GM19463 (cell line): ENCODE measurements around the gene BEST4.
"Not testable (repeated sequence)": the region's sequence is repeated elsewhere in the genome, so short reads cannot be mapped to it uniquely, and the experiment has no call there.

Experiments
- ATAC-seq: cut with Tn5 transposase; IDR thresholded peaks from one replicate; pipeline ENCODE4 v1.9.1; 2021; ENCODE audit warnings: mild to moderate bottlenecking, moderate library complexity; ENCODE audit not compliant: unreplicated experiment

The BEST4 gene

DNA sequence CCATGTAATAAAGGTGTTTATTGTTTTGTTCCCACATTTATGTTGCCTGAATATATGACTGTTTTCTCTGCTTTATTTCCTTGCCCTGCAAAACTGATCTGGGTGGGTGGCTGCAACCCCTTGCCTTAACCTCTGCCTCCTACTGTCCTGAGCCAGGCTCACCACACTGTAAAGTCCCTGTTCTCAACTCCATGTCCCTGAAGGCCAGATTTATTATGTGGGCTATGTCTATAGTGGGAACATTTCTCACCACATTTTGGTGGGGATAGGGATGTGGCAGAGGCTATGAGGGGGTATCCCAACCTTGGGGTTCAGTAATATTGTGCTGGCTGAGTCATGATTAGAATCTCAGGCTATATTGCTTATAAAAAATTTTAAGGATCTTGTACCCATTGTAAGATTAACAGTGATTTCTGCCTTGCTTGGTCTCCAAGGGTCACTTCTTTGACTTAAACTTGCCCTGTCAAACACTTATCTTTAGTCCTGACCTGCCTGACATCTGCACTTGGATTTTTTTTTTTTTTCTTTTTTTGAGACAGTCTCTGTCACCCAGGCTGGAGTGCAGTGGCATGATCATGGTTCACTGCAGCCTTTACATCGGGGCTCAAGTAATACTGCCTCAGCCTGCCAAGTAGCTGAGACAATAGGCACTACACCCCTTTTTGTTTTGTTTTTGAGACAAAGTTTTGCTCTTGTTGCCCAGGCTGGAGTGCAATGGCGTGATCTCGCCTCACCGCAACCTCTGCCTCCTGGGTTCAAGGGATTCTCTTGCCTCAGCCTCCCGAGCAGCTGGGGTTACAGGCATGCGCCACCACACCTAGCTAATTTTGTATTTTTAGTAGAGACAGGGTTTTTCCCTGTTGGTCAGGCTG lies 9.0 kb downstream of the BEST4 start:
- no peak for ATAC-seq

- ATAC-seq, result no peak
Measured at GRCh38 chr1:44777969-44778635, 9.9 kb downstream of the BEST4 start.

- ATAC-seq, result no peak
Measured at GRCh38 chr1:44777547-44777946, 10.4 kb downstream of the BEST4 start.

DNA sequence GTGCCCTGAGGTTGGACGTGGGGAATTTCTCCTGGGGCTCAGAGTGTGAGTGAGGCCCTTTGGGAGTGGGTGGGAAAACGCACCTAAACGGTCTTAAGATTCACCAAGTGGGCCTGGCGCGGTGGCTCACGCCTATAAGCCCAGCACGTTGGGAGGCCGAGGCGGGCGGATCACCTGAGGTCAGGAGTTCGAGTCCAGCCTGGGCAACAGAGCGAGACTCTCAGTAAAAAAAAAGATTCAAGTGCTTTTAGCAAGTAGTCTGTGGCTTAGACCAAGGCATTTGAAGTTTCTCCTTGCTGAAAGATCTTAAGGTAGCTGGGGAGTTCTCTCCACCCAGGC lies 11.3 kb downstream of the BEST4 start:
- ATAC-seq, result no peak

DNA sequence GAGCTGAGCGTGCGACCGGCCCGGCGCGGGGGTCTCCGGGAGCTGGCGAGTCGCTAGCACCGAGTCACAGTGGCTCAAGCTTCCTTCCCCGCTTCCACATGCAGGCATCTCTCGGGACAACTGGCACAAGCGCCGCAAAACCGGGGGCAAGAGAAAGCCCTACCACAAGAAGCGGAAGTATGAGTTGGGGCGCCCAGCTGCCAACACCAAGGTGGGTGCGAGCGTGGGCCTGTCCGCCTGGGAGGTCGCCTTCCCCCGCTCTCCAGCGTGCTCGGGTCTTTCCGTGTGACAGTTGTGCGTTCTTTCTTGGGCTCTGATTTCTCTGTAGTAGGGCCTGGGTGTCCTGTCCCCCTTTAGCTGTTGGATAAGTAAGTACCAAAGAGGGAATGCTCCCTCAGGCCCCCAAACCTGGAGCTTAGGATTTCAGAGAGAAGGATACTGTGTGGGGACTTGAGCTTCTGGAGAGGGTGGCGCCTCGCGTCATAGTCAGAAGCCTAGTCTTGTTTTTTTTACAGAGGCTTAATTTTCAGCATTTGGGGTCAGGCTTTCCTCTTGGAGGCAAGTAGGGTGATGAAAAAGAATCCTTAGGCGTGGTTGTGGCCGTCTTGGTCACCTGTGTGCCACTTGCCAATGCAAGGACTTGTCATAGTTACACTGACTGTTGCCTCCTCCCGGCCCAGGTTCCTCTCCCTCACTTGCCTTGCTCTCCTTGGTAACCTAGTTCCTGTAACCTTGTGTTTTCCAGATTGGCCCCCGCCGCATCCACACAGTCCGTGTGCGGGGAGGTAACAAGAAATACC lies 11.8 kb downstream of the BEST4 start:
- ATAC-seq, result peak; percentile 21

GRCh38 chr1:44775078-44775929 lies 12.7 kb downstream of the BEST4 start, which contains the start of gene RPS8:
Gene RPS8, plus strand, starts transcription at chr1:44775540. Its CDS starts 57 bp downstream, at chr1:44775597.
- peak; percentile 77 for ATAC-seq

GRCh38 chr1:44766421-44766820 lies 21.5 kb downstream of the BEST4 start:
- ATAC-seq, result not testable (repeated sequence)

GRCh38 chr1:44760876-44761275 lies 27.1 kb downstream of the BEST4 start:
- no peak for ATAC-seq

- no peak for ATAC-seq
Measured at GRCh38 chr1:44759077-44759476, 28.9 kb downstream of the BEST4 start.

- ATAC-seq, result no peak
Measured at GRCh38 chr1:44757420-44757819, 30.6 kb downstream of the BEST4 start.

GRCh38 chr1:44747878-44748277 lies 40.1 kb downstream of the BEST4 start:
- no peak for ATAC-seq

GRCh38 chr1:44743211-44743610 lies 44.8 kb downstream of the BEST4 start:
- ATAC-seq, result no peak

- no peak for ATAC-seq
Measured at GRCh38 chr1:44740179-44740617, 47.8 kb downstream of the BEST4 start.

DNA sequence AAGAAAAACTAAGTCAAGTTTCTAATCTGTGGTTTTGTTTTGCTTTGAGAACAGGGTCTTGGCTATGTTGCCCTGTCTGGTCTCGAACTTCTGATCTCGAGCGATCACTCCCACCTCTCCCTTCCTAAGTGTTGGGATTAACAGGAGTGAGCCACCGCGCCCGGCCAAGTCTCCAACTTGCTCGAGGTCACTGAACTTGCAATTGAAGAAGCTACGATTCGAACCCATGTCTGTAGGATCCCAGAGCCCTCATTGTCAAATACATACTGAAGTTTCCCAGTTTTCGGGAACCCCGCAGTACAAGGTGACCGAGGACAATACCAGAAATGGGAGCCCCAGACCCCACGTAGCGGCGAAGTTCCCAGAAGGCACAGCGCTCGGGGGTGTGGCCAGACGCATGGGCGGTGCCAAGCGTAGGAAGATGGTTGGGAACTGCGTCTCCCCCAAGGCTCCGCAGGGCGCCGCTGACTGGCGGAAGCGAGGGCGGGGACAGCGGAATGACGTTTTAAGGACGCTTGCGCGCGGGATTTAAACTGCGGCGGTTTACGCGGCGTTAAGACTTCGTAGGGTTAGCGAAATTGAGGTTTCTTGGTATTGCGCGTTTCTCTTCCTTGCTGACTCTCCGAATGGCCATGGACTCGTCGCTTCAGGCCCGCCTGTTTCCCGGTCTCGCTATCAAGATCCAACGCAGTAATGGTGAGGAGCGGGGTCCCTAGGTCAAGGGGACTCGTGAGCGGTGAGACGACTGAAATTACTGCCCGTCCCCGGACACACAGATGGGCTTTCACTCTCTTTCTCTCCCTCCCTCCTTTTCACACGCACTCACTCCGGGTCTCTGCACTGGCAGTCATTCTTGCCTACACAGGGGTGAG lies 48.4 kb downstream of the BEST4 start, which contains the start of gene KIF2C:
KIF2C (plus strand) TSS at position 531 of the 872 bp plus-strand sequence; CDS start at position 627, 96 bp downstream.
- peak; percentile 98 for ATAC-seq

GRCh38 chr1:44738953-44739306 lies 49.0 kb downstream of the BEST4 start:
- ATAC-seq, result not testable (repeated sequence)

GRCh38 chr1:44735992-44736391 lies 52.0 kb downstream of the BEST4 start:
- ATAC-seq, result no peak

DNA sequence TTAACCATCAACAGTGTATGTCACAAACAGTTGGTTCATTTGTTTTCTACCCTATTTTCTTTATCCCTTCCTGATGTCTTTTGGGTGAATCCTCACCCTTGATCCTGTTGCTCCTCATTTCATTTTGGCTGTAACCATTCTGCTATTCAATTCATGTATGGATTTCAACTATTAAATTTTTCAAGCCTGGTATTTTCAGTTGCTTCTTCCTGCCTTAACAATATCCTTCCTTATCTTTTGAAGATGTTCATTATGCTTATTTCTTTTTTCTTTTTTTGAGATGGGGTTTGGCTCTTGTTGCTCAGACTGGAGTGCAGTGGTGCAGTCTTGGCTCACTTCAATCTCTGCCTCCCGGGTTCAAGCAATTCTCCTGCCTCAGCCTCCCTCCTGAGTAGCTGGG lies 54.2 kb downstream of the BEST4 start:
- no peak for ATAC-seq
